GM18498 (cell line): ENCODE results near the gene MTR.

Experiments used
- ATAC-seq: cut with Tn5 transposase; IDR thresholded peaks from one replicate; pipeline ENCODE4 v1.9.1; 2021; ENCODE audit warnings: mild to moderate bottlenecking, moderate library complexity; ENCODE audit not compliant: unreplicated experiment

The MTR gene

GRCh38 chr1:236795035-236795756, at the start of gene MTR:
Gene MTR (plus strand): TSS chr1:236795292. CDS start chr1:236795704, 412 bp downstream.
- ATAC-seq, result peak; percentile 98

GRCh38 chr1:236746785-236747184, 48.3 kb upstream of the MTR start:
- no peak for ATAC-seq

- ATAC-seq, result no peak
These were observed 47.6 kb upstream of the MTR start for GRCh38 chr1:236747311-236747985.

- ATAC-seq, result no peak
These were observed 46.7 kb upstream of the MTR start for GRCh38 chr1:236748268-236748870.

DNA sequence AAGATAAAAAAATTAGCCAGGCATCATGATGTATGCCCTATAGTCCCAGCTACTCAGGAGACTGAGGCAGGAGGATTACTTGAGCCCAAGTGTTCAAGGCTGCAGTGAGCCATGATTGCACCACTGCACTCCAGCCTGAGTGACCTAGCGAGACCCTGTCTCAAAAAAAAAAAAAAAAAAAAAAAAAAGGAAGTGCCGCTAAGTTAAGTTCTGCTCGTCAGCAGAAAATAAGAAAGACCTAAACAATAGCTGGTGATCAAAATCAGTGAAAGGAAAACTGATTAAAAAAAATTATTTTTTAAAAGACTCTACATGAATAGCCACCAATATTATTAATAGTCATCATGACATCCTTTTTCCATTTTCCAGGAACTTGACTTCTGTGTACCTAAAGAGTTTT, 44.2 kb upstream of the MTR start:
- ATAC-seq, result no peak

DNA sequence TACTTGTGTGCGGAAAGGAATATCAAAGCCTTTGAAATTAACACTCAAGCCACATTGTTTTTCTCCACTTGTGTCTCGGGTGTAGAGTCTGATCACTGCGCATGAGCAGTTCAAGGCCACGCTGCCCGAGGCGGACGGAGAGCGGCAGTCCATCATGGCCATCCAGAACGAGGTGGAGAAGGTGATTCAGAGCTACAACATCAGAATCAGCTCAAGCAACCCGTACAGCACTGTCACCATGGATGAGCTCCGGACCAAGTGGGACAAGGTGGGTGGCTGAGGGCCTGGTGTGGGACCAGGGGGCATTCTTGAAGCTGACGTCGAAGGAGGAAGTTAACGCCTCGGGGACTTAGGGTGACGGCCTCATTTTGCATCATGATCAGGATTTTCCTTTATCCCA, 43.7 kb upstream of the MTR start:
- no peak for ATAC-seq

GRCh38 chr1:236751935-236752334, 43.2 kb upstream of the MTR start:
- no peak for ATAC-seq

- ATAC-seq, result no peak
These were observed 41.6 kb upstream of the MTR start for GRCh38 chr1:236753516-236753915.

- no peak for ATAC-seq
These were observed 41.1 kb upstream of the MTR start for GRCh38 chr1:236753964-236754363.

- no peak for ATAC-seq
These were observed 40.4 kb upstream of the MTR start for GRCh38 chr1:236754525-236755210.

DNA sequence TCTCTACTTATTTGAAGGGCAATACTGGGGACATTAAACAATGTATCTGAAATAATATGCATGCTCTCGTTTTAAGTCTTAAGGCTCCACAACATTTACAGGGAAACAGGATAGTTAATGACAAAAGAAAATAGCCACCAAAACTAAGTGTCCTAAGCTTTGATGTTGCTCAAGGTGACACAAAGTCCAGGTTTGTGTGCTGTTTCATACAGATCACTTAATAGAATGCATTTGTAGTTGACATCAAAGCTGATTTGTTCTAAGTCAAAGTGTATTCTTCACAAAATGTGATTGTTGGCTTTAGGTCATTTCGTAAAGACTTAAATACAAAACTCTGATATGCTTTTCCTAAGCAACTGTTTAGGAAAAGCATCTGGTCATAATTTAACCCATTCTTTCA, 37.5 kb upstream of the MTR start:
- ATAC-seq, result no peak

GRCh38 chr1:236759252-236759859, 35.7 kb upstream of the MTR start:
- ATAC-seq, result no peak

GRCh38 chr1:236760480-236760879, 34.6 kb upstream of the MTR start:
- no peak for ATAC-seq

- no peak for ATAC-seq
These were observed 34.1 kb upstream of the MTR start for GRCh38 chr1:236760986-236761385.

DNA sequence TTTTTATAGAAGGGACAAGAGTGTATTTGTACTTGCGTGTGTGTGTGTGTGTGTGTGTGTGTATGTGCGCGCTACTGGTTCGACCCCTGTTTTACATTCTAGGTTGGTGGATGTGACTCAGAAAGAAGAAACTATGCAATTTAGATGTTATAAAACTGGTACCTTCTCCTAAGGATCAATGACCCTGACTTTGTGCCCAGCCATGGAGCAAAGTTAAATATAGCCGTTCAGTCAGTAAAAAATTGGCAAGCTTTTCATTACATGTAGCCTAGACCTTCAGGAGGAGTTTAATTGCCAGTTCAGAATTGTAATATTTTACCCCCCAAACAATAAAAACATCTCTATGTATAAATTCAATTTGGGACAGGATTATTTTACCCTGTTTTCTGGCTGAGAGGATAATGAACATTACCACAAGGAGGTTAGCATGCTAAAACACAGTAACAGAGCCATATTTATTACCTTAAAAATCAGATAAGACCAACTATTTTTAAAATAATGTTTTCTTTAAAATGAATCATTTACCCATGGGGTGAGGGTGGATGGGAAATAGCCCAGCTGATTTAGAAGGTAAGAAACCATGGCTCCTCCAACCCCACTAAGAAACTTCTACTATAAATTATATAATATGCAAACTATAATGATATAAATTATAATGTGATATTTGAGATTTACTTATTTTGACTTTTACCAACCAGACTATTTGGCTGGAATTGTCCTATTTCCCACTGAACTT, 33.5 kb upstream of the MTR start:
- ATAC-seq, result no peak

- ATAC-seq, result no peak
These were observed 32.7 kb upstream of the MTR start for GRCh38 chr1:236762410-236762809.

GRCh38 chr1:236765831-236766230, 29.3 kb upstream of the MTR start:
- ATAC-seq, result no peak

GRCh38 chr1:236766506-236766905, 28.6 kb upstream of the MTR start:
- no peak for ATAC-seq

DNA sequence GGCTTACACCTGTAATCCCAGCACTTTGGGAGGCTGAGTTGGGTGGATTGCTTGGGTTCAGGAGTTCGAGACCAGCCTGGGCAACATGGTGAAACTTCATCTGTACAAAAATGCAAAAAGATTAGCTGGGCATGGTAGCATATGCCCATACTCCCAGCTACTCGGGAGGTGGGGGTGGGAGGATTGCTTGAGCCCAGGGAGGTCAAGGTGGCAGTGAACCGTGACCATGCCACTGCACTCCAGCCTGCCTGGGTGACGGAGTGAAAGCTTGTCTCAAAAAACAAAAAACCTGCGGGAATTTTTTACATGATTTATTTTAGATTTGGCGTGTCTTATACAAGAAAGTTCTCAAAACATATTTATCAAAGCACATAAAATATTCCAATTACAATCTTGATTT, 27.8 kb upstream of the MTR start:
- ATAC-seq, result no peak

- no peak for ATAC-seq
These were observed 26.5 kb upstream of the MTR start for GRCh38 chr1:236768601-236769000.

GRCh38 chr1:236773919-236774318, 21.2 kb upstream of the MTR start:
- no peak for ATAC-seq
